Pons (tissue), 1 donor: Measurements from ENCODE around the gene FIGLA.

Experiments used
- DNase-seq: peaks from one replicate; pipeline ENCODE4 v3.0.0-alpha.2; 2016; ENCODE audit warnings: low spot score

The FIGLA gene

GRCh38 chr2:70775141-70775540 lies 15.3 kb downstream of the FIGLA start:
- DNase-seq: no peak

GRCh38 chr2:70772486-70773155 lies 17.8 kb downstream of the FIGLA start:
- no peak for DNase-seq

DNA sequence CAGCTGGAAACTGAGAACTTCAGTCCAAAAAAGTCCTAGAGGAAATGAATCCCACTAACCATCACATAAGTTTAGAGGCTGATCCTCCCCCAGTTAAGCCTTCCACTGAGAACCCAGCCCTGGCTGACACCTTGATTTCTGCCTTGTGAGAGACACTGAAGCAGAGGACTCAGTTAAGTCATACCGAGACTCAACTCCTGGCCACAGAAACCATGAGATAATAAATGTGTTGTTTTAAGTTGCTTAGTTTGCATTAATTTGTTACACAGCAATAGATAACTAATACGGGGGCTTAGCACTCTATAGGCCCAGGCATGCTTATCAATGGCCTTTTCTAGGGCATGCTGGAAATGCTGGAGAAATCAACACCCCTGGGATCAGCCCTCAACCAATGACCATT lies 19.0 kb downstream of the FIGLA start:
- no peak for DNase-seq

- DNase-seq: no peak
Measured at GRCh38 chr2:70769450-70769849, 21.0 kb downstream of the FIGLA start.

DNA sequence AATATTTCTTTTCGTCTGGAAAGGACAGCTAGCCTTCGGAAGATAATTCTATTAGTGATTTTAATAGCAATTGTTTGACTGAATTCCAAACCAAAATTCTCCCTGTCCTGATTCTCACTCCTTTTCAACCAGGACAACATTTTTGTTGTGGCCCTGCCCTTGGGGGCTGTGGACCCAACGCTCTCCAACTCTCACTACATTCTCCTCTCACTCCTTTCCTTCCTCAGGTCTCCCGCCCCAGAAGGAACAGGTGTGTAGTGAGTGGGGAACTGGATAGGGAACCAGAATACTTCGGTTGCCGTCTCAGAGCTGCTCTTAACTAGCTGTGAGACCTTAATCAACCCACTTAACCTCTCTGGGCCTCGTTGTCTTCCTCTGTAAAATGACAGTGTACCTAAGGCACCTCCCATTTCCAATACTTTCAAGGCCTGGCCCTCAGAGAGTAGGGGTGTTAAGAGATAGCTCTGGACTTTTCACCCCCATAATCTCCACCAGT lies 21.8 kb downstream of the FIGLA start:
- DNase-seq: no peak

DNA sequence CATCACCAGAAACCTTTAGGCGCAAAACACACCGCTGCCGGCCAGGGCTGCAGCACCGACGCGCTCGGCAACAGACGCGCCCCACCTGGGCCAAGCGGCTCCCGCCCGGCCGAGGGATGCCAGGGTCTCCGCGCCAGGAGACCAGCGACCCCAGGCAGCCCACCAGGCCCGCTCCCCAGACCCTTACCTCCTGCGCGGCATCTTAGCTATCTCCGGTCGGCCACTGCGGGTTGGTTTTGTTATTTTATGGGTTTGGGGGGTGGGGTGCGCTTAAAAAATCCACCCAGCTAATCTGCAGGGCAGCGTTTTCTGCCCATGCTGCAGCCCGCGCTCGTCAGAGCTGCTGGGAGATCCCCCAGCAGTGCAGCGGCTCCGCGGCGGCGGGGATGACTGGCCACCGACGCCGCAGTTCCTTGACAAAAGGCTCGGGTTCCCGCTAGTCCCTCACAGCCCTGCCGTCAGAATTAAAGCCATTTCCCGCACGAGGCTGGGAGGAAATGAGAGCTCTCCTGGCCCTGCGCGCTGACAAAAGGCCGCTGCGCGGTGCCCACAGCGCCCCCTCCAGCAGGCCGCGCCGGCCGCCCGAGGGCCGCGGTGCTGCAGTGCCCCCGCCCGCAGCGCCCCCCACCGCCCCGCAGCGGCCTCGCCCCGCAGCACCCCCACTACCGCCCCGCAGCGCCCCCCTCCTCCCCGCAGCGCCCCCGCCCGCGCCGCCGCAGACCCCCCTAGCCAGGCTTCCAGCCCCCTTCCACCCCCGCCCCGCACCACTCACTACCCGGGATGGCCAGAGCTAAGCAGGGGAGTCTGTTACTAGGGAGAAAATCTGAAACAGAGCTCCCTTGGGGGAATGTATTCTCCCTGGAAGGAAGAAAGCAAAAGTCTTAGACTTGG lies 22.5 kb downstream of the FIGLA start, which contains the start of gene ADD2:
ADD2 (minus strand) TSS at position 502 of the 891 bp plus-strand sequence. CDS start 61,792 bp downstream, outside the sequence.
- DNase-seq: peak; percentile 34

DNA sequence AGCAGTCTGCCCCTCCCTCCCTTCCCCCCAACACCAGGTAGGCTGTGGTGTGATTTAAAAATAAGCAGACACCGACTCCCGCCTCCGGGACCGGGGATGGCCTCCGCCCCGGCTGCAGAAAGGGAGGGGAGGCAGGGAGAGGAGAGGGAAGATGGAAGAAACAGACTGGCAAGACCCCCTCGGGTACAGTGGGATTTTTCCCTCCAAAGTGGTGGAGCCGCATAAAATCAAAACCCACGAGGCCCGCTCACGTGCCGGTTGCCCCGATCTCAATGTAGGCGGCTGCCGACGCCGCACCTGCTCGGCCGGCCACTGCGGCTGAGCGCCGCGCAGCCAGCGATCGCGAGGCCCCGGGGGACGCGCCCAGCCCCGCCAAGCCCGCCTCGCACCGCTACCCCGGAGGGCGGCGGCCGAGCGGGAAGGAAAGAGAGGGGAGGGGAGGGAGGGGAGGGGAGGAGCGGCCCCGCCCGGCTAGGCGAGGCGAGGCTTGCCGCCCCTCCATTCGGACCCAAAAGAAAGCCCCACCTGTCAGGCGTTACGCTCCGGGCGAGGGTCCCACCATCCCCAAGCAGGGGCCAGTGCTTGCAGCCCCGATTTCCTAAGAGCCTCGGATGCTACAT lies 23.3 kb downstream of the FIGLA start:
- DNase-seq: no peak

DNA sequence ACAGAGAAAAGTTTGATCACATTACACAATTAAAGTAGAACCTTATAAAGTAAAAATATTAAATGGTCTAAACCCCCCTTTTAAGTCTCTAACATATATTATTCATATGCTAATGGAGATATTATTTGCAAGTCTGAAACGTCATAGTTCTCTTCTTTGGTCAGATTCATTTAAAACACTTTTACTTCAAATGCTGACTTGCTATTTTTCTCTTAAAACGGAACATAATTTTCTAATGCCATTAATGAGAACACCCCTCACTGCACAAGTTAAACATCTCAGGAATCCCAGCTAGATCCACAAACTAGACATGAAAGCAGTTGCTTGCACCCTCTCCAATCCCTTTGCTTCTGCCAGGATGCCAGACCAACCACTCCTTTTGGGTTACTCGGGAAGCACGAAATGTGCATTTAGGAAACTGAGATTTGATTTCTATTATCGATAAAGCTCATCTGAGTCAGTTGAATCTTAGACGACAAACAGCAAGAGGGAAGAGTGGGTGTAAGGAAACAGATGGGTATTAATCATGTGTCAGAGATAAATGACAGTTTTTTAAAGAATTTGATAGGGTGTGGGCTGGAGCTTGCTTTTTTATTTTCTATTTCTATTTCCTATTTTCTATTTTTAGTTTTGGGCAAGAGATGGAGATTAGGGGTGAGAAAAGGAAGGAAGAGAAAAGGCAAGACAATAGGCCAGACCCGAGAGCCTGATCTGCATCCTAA lies 23.9 kb downstream of the FIGLA start:
- no peak for DNase-seq

GRCh38 chr2:70765507-70765906 lies 24.9 kb downstream of the FIGLA start:
- DNase-seq: no peak

- DNase-seq: peak; percentile 29
Measured at GRCh38 chr2:70759446-70759845, 31.0 kb downstream of the FIGLA start.

- DNase-seq: no peak
Measured at GRCh38 chr2:70757966-70758365, 32.5 kb downstream of the FIGLA start.

- DNase-seq: no peak
Measured at GRCh38 chr2:70757360-70757759, 33.1 kb downstream of the FIGLA start.

DNA sequence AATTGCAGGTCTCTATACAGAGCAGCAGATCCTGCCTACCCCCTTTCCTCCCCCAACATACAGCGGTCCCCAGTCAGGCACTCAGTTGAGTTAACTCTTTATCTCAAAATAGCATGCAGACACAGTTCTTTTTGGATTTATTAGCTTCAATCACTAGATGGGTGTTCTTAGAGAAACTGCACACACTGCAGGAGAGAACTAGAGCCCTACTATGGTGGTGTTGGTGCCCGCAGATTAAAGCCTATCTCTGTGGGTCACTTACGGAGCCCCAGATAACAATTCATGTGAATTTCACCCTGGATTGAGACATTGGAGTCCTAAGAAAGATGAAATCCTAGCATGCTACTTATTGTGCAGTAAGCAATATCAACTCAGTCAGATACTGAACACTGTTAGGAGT lies 34.3 kb downstream of the FIGLA start:
- DNase-seq: no peak

GRCh38 chr2:70753902-70754301 lies 36.5 kb downstream of the FIGLA start:
- DNase-seq: no peak

DNA sequence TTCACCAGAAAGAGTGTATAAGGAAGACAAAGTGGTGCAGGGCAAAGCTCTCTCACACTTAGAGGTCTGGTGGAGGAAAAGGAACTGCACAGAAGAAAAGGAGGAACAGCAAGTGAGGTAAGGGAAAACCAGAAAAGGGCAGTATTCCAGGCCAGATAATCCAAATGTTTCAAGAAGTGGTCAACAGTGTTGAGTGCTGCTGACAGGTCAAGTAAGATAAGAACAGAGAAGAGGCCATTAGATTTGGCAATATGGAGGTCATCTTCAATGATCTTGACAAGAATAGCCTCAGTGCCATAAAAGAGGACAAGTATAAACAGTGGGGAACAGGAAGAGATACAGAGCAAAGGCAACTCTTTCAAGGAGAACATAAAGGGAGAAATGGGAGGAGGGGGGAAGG lies 37.4 kb downstream of the FIGLA start:
- DNase-seq: no peak

GRCh38 chr2:70752396-70752795 lies 38.0 kb downstream of the FIGLA start:
- no peak for DNase-seq

GRCh38 chr2:70751881-70752280 lies 38.6 kb downstream of the FIGLA start:
- DNase-seq: no peak

DNA sequence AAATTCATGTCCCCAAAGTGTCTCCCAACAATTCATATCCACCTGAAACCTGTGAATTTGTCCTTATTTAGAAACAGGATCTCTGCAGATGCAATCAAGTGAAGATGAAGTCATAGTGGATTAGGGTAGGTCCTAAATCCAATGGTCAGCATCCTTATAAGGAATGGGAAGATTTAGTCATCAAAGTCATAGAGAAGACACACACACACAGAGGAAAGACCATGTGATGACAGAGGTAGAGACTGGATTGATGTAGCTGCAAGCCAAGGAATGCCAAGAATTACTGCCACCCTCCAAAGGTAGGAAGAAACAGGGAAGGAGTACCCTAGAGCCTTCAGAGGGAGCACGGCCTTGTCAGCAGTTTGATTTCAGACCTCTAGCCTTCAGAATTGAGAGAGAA lies 40.1 kb downstream of the FIGLA start:
- no peak for DNase-seq

GRCh38 chr2:70748002-70748784 lies 42.2 kb downstream of the FIGLA start:
- DNase-seq: no peak

GRCh38 chr2:70747284-70747683 lies 43.2 kb downstream of the FIGLA start:
- DNase-seq: no peak
